GM12874 (cell line): ENCODE results near the gene STPG3.
A peak's percentile ranks its signal among the peaks of the same experiment; 100 is the strongest.

Experiments
- CTCF ChIP-seq: IDR thresholded peaks from 2 replicates; pipeline ENCODE4 v1.5.1; 2011; ENCODE audit warnings: low read depth, mild to moderate bottlenecking, control low read depth, low read length, moderate library complexity; ENCODE audit not compliant: insufficient read depth

STPG3 gene

GRCh38 chr9:137293482-137294090 lies 42.5 kb downstream of the STPG3 start:
- no peak for TF ChIP-seq CTCF

GRCh38 chr9:137294091-137294680 lies 43.1 kb downstream of the STPG3 start:
- TF ChIP-seq CTCF: no peak

GRCh38 chr9:137294681-137295237 lies 43.7 kb downstream of the STPG3 start:
- TF ChIP-seq CTCF: no peak

- TF ChIP-seq CTCF: peak; percentile 84
These were observed 44.2 kb downstream of the STPG3 start for GRCh38 chr9:137295238-137295811.

GRCh38 chr9:137295849-137296669 lies 45.0 kb downstream of the STPG3 start:
- TF ChIP-seq CTCF: no peak

- no peak for TF ChIP-seq CTCF
These were observed 45.9 kb downstream of the STPG3 start for GRCh38 chr9:137296670-137297664.
